Measurements from ENCODE around the gene CCDC73.

CCDC73 gene

GRCh38 chr11:32704261-32704660 lies 90.2 kb downstream of the CCDC73 start:
- no peak for DNase-seq
- no peaks in the 10 kb centered on the region for H3K4me1 Mint-ChIP-seq
- H3K36me3 Mint-ChIP-seq (ENCODE audit: low read depth) = no peaks in the 10 kb centered on the region
- no peak overlapping the region for H3K4me3 Mint-ChIP-seq
- TF ChIP-seq CTCF (IDR thresholded peaks at IDR 0.05) = no peak
- H3K27me3 Mint-ChIP-seq (ENCODE audit: low read depth, poor library complexity) = no peaks in the 10 kb centered on the region
- peaks cover 5% of the 10 kb centered on the region for H3K9me3 Mint-ChIP-seq
- no peak overlapping the region for H3K27ac Mint-ChIP-seq

- H3K9me3 Mint-ChIP-seq = peaks cover 5% of the 10 kb centered on the region
- H3K27ac Mint-ChIP-seq = no peak overlapping the region
- H3K4me1 Mint-ChIP-seq = no peaks in the 10 kb centered on the region
- no peak overlapping the region for H3K4me3 Mint-ChIP-seq
- H3K36me3 Mint-ChIP-seq (ENCODE audit: low read depth) = no peaks in the 10 kb centered on the region
- DNase-seq = no peak
- TF ChIP-seq CTCF (IDR thresholded peaks at IDR 0.05) = no peak
- H3K27me3 Mint-ChIP-seq (ENCODE audit: low read depth, poor library complexity) = no peaks in the 10 kb centered on the region
Measured at GRCh38 chr11:32701616-32702015, 92.8 kb downstream of the CCDC73 start.

GRCh38 chr11:32698579-32698978 lies 95.9 kb downstream of the CCDC73 start:
- no peaks in the 10 kb centered on the region for H3K9me3 Mint-ChIP-seq
- no peak overlapping the region for H3K27ac Mint-ChIP-seq
- no peak for DNase-seq
- no peak for TF ChIP-seq CTCF (IDR thresholded peaks at IDR 0.05)
- H3K4me1 Mint-ChIP-seq = no peaks in the 10 kb centered on the region
- no peaks in the 10 kb centered on the region for H3K36me3 Mint-ChIP-seq (ENCODE audit: low read depth)
- H3K4me3 Mint-ChIP-seq = no peak overlapping the region
- peaks cover 3% of the 10 kb centered on the region for H3K27me3 Mint-ChIP-seq (ENCODE audit: low read depth, poor library complexity)

GRCh38 chr11:32671051-32671450 lies 123.4 kb downstream of the CCDC73 start:
- H3K9me3 Mint-ChIP-seq = peaks cover 16% of the 10 kb centered on the region
- no peak overlapping the region for H3K27ac Mint-ChIP-seq
- H3K4me1 Mint-ChIP-seq = no peaks in the 10 kb centered on the region
- peaks cover 16% of the 10 kb centered on the region for H3K27me3 Mint-ChIP-seq (ENCODE audit: low read depth, poor library complexity)
- H3K36me3 Mint-ChIP-seq (ENCODE audit: low read depth) = no peaks in the 10 kb centered on the region
- no peak overlapping the region for H3K4me3 Mint-ChIP-seq
- no peak for TF ChIP-seq CTCF (IDR thresholded peaks at IDR 0.05)
- no peak for DNase-seq

GRCh38 chr11:32659672-32660071 lies 134.8 kb downstream of the CCDC73 start:
- Mint-ChIP-seq H3K4me1 (no peaks in the 10 kb centered on the region), H3K4me3 (no peak overlapping the region), H3K36me3 (ENCODE audit: low read depth) (no peaks in the 10 kb centered on the region), H3K9me3 (peaks cover 13% of the 10 kb centered on the region), H3K27me3 (ENCODE audit: low read depth, poor library complexity) (peaks cover 15% of the 10 kb centered on the region), H3K27ac (no peak overlapping the region)
- DNase-seq = no peak
- no peak for TF ChIP-seq CTCF (IDR thresholded peaks at IDR 0.05)

GRCh38 chr11:32658639-32659406 lies 135.6 kb downstream of the CCDC73 start:
- Mint-ChIP-seq H3K27me3 (ENCODE audit: low read depth, poor library complexity) (peaks cover 13% of the 10 kb centered on the region), H3K4me1 (no peaks in the 10 kb centered on the region), H3K27ac (no peak overlapping the region), H3K36me3 (ENCODE audit: low read depth) (no peaks in the 10 kb centered on the region), H3K4me3 (no peak overlapping the region), H3K9me3 (peaks cover 7% of the 10 kb centered on the region)
- no peak for TF ChIP-seq CTCF (IDR thresholded peaks at IDR 0.05)
- no peak for DNase-seq
